ENCODE data around the gene ADGRL4.
"Not testable (repeated sequence)": the region's sequence is repeated elsewhere in the genome, so short reads cannot be mapped to it uniquely, and the experiment has no call there.

The ADGRL4 gene
- total RNA-seq, result 0 to 0.05 reads per million in 2 donors

- DNase-seq, result no peak
Measured at GRCh38 chr1:79006564-79006963, at the start of gene ADGRL4. Gene ADGRL4 (minus strand): TSS chr1:79006730. CDS start chr1:79006654, 76 bp downstream.

GRCh38 chr1:79055856-79056255 lies 49.3 kb upstream of the ADGRL4 start:
- no peak for DNase-seq

- no peak for DNase-seq
Measured at GRCh38 chr1:79052829-79053449, 46.4 kb upstream of the ADGRL4 start.

- no peak for DNase-seq
Measured at GRCh38 chr1:79044974-79045650, 38.6 kb upstream of the ADGRL4 start.

- no peak for DNase-seq
Measured at GRCh38 chr1:79043506-79043905, 37.0 kb upstream of the ADGRL4 start.

- DNase-seq, result no peak
Measured at GRCh38 chr1:79042539-79042938, 36.0 kb upstream of the ADGRL4 start.

- no peak for DNase-seq
Measured at GRCh38 chr1:79042117-79042516, 35.6 kb upstream of the ADGRL4 start.

GRCh38 chr1:79041666-79042065 lies 35.1 kb upstream of the ADGRL4 start:
- no peak for DNase-seq

GRCh38 chr1:79040424-79041082 lies 34.0 kb upstream of the ADGRL4 start:
- no peak for DNase-seq

- no peak for DNase-seq
Measured at GRCh38 chr1:79037085-79037484, 30.6 kb upstream of the ADGRL4 start.

- DNase-seq, result no peak
Measured at GRCh38 chr1:79012500-79012899, 6.0 kb upstream of the ADGRL4 start.

- DNase-seq, result no peak
Measured at GRCh38 chr1:79010589-79010988, 4.1 kb upstream of the ADGRL4 start.

GRCh38 chr1:79005945-79006344 lies 585 bp downstream of the ADGRL4 start:
- no peak for DNase-seq

GRCh38 chr1:79004916-79005315 lies 1.6 kb downstream of the ADGRL4 start:
- no peak for DNase-seq

- no peak for DNase-seq
Measured at GRCh38 chr1:78996791-78997190, 9.7 kb downstream of the ADGRL4 start.

- DNase-seq, result no peak
Measured at GRCh38 chr1:78987042-78987441, 19.5 kb downstream of the ADGRL4 start.

GRCh38 chr1:78980511-78980910 lies 26.0 kb downstream of the ADGRL4 start:
- DNase-seq, result no peak

- DNase-seq, result no peak
Measured at GRCh38 chr1:78972723-78973122, 33.8 kb downstream of the ADGRL4 start.

GRCh38 chr1:78967091-78967490 lies 39.4 kb downstream of the ADGRL4 start:
- not testable (repeated sequence) for DNase-seq

GRCh38 chr1:78958711-78959110 lies 47.8 kb downstream of the ADGRL4 start:
- no peak for DNase-seq

GRCh38 chr1:78950826-78951225 lies 55.7 kb downstream of the ADGRL4 start:
- DNase-seq, result no peak

- no peak for DNase-seq
Measured at GRCh38 chr1:78949227-78949626, 57.3 kb downstream of the ADGRL4 start.

GRCh38 chr1:78919150-78919549 lies 87.4 kb downstream of the ADGRL4 start:
- no peak for DNase-seq

GRCh38 chr1:78918157-78918556 lies 88.4 kb downstream of the ADGRL4 start:
- no peak for DNase-seq
